ENCODE measurements around the gene TMEM37.

The TMEM37 gene

DNA sequence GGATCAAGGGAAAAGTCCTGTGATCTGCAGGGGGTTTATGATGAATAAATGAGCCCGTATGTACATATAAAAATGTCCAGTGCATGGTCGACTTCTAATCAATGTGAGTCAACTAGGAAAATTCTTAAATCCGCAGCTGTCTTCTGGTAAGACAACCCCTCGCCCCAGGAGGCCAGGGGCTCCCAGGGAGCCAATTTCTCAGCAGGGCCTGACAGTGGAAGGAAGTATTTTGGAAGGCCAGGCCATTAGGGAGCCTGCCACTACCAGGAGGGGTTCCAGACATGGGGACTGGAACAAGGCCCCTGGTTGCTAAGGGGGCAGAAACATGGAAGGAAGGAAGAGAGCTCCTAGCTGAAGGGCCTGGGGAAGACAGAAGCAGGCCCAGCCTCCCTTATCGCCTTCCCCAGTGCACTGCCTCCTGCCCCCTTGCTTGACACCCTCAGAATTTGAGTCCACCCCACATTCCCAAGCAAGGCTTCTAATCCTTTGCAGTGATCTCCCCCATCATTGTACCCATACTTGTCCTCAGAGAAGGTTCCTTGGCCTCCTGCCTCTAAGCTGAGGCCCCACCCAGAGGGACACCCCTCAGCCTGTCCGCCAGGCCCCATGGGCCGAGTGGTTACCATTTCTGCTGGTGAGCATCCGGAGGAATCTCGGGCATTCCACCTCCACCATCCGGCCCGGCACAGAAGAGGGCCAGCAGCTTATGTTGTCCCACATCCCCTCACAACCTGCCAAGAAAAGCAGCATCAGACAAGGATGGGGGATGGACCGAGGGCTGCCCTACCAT lies 46.7 kb downstream of the TMEM37 start:
- DNase-seq (ENCODE audit: low read depth in 2 of 2) = no peak

DNA sequence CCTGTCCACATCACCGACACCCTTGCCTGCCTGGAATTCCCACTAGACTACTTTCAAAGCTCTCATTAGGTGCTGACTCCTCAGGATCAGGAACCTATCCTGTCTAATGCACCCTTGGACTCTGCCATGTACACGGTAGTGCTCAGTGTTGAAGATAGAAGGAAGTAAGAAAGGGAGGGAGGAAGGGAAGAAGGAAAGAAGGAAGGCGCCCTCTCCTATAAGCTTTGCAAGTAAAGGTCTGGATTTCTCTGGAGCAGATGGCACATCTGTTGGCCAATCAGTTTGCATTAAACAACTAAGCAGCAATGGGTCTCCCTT lies 47.3 kb downstream of the TMEM37 start:
- DNase-seq (ENCODE audit: low read depth in 2 of 2) = no peak

DNA sequence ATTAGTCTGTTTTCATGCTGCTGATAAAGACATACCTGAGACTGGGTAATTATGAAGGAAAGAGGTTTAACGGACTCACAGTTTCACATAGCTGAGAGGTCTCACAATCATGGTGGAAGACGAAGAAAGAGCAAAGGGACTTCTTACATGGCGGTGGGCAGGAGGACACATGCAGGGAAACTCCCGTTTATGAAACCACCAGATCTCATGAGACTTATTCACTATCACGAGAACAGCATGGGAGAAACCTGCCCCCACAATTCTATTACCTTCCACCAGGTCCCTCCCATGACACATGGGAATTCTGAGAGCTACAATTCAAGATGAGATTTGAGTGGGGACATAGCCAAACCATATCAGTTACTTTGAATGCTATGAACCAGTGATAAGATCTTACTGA lies 48.5 kb downstream of the TMEM37 start:
- no peak for DNase-seq (ENCODE audit: low read depth in 2 of 2)

DNA sequence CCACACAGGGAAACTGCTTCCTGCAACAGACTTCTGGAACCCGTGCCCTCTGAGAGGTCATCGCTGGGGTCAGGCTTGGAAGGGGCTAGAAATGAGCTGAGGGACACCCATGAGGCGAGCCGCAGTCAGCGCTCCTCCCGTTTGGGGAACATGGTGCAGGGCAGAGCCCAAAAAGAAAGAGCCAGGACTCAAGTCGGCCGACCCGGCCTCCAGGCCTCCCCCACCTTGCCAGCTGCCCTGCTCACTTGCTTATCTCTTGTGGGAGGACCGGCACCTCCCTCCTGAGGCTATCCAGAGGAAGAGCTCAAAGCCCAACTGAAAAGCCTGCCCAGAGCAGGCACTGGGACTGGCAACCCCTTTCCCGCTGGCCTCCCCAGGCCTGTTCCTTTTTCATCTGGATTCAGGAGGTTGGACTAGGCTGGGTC lies 49.1 kb downstream of the TMEM37 start:
- no peak for DNase-seq (ENCODE audit: low read depth in 2 of 2)

DNA sequence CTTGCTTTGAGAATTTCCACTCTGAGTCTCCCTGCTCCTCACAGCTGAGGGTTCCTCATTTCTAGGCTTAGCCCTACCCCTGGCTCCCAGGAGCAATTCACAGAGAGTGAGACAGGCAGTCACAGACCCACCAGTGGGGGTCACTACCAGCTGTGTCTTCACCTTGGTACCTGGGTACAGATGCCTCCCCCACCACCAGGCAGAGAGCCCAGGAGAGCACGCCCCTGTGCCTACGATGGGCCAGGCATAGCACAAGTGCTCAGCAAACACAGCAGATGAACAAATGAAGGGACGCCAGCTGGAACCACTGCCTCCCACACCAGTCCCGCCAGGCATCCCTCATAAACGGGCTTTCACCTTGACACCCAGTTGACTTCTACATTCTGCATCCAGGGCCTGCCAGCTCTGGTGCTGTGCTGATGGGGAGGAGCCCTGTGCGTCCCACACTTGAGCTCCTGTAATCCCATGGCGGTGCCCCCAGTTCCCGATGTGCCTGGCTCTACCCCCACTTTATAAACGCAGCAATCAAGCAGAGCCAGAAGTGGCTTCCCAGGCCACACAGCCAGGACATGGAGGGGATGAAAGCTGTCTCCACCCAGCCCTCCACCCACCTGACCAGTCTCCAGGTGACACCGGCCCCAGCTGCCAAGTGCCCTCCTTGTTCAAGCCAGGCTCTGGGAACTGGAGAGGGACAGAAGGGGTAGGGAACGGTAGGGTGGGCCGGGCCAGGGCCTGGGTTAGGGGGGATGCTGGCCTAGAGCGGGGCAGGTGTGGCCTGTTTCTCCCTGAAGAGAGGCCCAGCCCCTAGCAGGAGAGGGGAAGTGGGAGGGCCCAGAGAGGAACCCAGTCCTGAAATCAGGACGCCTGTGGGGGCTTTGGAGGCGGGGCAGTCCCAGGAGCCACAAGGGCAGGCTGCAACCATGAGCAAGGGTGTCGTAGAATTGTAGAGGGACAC lies 50.1 kb downstream of the TMEM37 start:
- no peak for DNase-seq (ENCODE audit: low read depth in 2 of 2)

DNA sequence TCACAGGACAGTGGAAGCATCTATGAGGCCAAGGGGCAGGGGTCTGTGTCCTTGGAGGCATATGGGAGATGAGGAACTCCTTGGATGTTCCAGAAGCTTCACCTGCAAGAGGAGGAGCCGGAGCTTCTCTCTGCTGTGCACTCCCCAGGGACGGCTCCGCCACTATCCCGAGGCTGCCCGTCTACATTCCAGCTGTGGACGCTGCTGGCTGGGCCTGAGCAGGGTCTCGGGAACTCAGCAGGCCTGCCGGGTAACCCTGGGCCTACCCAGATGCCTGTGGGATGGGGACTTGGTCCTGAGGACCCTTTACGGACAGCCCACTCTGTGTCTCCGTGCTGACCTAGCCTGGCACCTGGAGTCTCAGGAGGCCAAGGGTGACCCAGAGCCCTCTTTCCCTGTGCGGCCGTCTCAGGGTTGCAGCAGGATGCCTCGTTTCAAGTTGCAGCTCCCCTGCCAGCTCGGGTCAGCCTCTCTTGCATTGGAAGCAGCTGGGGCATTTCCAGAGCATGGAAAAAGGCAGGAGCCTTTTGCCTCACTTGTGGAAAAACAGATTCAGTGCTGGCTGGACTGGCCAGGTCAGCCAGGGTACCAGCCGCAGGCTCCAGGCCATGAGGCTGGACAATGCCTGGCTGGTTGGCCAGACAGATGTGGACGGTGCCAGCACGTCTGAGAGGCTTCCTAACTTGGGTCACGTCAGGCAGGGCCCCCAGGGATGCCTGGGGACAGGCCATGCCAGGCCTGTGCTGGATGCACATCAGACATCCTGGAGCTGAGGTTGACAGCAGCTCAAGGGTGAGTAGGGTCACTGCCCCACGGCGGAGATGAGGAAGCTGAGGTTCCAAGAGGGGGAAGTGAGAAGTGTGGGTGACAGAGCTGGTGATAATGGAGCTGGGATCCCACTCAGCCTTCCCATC lies 51.1 kb downstream of the TMEM37 start:
- no peak for DNase-seq (ENCODE audit: low read depth in 2 of 2)

DNA sequence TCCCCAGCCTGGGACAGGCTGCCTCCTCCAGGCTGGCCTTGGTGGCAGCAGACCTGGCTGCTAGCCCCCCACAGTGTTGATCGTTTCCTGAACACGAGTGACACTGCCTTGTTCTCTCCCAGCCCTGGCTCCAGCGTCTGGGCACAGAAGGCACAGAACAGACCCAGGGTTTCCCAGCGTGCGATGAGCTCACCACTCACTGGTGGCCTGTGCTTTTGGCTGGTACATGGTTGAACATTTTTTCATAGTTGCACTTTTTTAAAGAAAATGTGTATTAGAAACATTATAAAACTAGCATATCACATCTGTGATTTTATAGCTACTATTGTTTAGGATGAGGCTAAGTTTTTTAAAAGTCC lies 51.7 kb downstream of the TMEM37 start:
- DNase-seq (ENCODE audit: low read depth in 2 of 2) = no peak

DNA sequence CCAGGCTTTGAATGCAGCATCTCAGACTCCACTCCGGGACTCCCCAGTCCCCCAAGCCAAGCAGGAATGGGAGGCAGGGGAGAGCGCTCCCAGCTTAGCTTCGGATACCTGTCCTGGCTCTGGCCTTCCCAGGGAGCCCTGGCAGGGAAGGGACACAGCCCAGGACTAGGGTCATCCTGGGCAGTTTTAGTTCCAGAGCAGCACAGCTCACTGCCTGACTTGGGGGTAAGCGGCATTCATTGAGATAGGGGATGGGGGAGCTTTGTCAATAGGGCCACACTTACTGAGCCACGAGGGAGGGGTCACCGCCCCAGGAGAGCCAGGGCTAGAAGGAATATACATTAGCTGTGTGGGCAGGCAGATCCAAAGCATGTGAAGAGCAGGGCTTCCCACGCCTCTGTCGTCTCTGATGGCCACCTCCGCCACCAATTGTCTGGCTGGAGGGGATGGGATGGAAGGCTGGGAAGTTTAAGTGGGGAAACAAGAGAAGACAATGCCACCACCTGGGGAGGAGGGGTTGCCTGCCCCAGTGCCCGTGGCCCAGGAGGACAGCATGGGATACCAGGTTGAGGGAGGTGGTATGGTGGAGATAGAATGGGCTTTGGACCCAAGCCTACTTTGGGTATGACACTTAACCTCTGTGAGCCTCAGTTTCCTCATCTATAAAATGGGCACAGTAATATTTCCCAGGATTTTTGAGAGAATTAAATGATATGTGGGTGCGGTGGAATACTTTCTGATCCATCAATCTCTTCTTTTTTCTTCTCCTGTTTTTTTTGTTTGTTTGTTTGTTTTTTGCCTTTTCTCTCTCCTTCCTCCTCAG lies 52.5 kb downstream of the TMEM37 start:
- DNase-seq (ENCODE audit: low read depth in 2 of 2) = no peak

DNA sequence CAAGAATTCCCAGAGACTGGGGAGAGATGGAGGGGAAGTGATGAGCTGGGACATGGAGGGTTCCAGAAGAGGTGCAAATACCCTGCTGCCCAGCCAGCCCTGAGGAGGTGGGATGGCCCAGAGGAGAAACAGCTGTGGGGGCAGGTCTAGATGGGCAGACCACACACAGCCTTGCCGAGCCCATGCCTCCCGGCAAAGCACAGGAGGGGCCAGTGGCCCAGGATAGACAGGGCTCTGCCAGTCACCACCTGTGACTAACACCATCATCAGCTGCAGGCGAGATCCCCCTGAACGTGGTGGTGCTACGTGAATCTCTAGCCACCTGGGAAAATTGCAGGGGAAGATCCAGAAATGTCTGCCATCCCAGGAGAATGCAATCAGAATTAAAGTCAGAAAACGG lies 53.2 kb downstream of the TMEM37 start:
- DNase-seq (ENCODE audit: low read depth in 2 of 2) = no peak

DNA sequence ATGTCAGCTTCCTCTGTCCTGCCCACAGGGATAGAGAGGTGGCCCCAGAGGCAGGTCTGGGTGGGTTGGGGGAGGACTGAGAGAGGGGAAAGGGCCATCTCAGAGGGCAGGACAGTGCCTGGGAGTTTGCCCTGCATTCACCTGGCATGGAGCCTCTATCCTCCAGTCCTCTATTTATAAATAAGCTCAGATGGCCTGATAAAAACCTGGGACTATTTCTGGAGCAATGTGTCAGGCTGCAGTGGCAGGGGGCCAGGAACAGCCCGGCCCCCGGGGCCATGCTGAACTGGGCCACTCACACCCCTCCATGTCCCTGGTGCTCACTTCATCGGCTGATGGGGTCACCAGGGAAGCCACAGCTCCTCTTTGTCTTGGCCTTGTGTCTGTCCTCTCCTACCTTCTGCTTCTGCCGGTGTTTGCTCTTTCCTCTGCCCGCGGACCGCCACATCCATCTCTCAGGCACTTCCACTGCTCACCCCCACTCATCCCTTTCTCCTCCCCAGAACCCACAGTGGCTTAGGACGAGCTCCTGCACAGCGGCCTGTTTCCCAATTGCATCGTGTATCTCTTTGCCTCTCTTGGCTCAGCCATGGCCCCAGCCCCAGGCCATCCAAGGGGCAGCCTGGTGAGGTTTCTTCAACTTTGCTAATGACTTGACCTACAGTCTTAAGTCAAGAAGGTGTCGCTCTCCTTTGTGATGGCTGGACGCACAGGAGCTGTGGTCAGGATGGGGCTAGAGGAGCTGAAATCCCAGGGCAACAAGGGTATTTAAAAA lies 53.9 kb downstream of the TMEM37 start:
- DNase-seq (ENCODE audit: low read depth in 2 of 2) = no peak

DNA sequence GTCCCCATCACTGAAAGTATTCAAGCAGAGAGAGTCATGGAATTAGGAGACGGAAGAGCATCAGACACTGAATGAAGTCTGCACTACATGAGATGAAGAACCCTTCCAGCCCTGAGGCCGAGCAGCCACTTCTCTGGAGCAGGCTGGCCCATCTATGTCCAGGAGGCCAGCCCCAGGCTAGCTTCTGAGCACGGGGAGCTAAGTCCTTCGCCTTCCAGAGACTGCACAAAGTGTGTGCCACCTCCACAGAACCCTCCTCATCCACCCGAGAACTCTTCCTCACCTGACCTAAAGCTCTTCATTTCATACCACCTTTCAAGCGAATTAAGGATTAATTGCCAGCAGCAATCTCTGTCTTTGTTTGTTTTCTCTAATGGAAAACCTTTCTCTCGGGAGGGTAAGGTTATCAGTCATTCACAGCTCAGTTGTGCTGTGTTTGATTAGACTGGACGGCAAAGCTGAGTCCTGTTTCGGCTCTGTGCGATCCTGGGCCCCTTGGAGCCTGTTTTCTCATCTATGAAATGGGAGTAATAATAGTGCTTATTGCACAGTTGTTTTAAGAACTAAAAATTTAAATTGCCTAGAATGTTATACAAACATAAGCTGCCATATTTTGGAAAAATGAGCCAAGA lies 54.7 kb downstream of the TMEM37 start:
- no peak for DNase-seq (ENCODE audit: low read depth in 2 of 2)

DNA sequence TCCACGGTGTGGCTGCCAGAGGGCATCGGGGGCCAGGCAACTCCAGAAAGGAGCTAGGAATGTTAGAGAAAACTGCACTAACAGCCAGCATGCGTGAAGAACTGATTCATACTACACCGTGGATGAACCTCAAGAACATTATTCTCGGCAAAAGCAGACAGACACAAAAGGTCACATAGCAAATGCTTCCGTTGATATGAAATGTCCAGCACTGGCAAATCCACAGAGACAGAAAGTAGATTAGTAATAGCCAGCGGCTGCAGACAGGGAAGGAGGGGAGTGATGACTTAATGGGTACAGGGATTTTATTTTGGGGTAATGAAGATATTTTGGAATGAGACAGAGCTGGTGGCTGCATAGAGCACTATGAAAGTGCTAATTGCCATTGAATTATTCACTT lies 55.2 kb downstream of the TMEM37 start:
- no peak for DNase-seq (ENCODE audit: low read depth in 2 of 2)

DNA sequence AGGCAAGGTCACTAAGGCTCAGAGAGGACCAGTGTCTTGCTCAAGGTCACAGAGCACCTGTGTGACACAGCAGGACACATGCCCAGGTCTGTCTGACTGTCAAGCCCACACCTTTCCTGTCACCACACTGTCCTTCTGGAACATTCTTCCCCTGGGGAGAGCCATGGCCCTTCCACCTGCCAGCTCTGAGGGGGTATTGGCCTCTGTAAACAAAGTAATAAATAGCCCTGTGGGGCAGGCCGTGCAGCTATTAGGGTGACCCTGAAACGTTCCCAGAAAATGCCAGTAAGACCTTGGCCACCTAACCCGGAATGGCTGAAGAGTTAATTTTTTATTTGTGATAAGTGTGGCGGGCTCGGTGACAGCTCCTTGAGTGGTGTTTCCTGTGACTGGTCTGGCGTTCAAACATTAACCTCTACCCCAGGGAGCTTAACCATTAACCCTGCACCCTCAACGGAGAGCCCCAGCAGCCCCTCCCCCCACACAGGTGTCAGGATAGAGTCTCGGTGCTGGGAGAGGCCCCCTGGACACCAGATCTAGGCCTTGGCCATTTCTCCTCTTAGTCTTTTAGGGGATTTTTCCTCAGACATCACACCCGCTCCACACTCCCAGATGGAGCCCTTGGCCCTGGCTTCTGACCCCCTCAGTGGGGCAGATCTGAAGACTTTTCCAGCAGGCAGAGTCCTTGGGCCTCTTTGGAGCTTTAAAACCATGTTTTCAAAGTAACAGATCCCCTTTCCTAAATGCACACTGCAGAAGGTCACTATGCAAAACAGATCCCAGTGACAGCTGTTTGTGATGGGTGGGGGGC lies 56.0 kb downstream of the TMEM37 start:
- no peak for DNase-seq (ENCODE audit: low read depth in 2 of 2)

Data from stimulated activated CD4-positive, alpha-beta T cell treated with anti-CD3 and anti-CD28 coated beads, Interleukin-1b, Interleukin-23, amount 100 ng/mL, for 4 hours (primary cell).